SK-N-SH (cell line): ENCODE data around the gene MCM3AP. TPM values are rescaled to one million over a fixed set of nuclear protein-coding genes. Genes with fewer than 3 reads are reported as not detected.

Experiments
- CTCF ChIA-PET: fragments of 300-600, 350-600 bp; formaldehyde crosslinking; extraction: SDS; loops from one replicate; lab custom pipeline; 2021; lab: Yijun Ruan, JAX
- POLR2A ChIA-PET: fragments of 350-600 bp; sonication (Branson Sonifier 250); formaldehyde crosslinking; extraction: SDS; loops from one replicate; lab custom pipeline; 2020; ENCODE audit warnings: antibody characterized with exemption, inconsistent platforms; lab: Yijun Ruan, JAX
- DNase-seq: peaks from one replicate; pipeline ENCODE4 v3.0.0; 2012
- H2AFZ ChIP-seq: fragments of 200-600 bp; sonication (generic); 2 replicates; pipeline ENCODE4 v1.8.1; 2016; ENCODE audit warnings: antibody characterized with exemption, mild to moderate bottlenecking, low read depth
- H3F3A ChIP-seq: fragments of 200-600 bp; sonication (generic); replicated peaks from 2 replicates; pipeline ENCODE3; 2016; ENCODE audit warnings: antibody characterized with exemption, mild to moderate bottlenecking; ENCODE audit not compliant: insufficient read depth
- H3K27ac ChIP-seq, 2 experiments: fragments of 200-500 bp in 1 of 2; fragments of 200-600 bp in 1 of 2; sonication (Bioruptor generic) in 1 of 2; sonication (generic), shearing (Covaris generic) in 1 of 2; 2 replicates each; pipeline versions ENCODE4 v1.5.1 to v1.6.1; 2014 to 2016; ENCODE audit warnings: low read depth in 2 of 2, inconsistent platforms in 1 of 2, low read length in 1 of 2, mild to moderate bottlenecking in 1 of 2, mixed read lengths in 1 of 2
- H3K27me3 ChIP-seq: fragments of 200-600 bp; sonication (generic), shearing (Covaris generic); 2 replicates; pipeline ENCODE4 v1.6.1; 2016; ENCODE audit warnings: mixed run types; ENCODE audit not compliant: insufficient read depth
- H3K36me3 ChIP-seq, 2 experiments: fragments of 200-500 bp in 1 of 2; fragments of 200-600 bp in 1 of 2; sonication (Bioruptor generic) in 1 of 2; sonication (generic) in 1 of 2; replicated peaks in 1 of 2; 2 replicates each; pipeline versions ENCODE3 to v1.5.1; 2014 to 2016; ENCODE audit warnings: low read length in 1 of 2, mild to moderate bottlenecking in 1 of 2; ENCODE audit not compliant: insufficient read depth in 2 of 2, control insufficient read depth in 1 of 2
- H3K4me1 ChIP-seq, 2 experiments: fragments of 200-500 bp in 1 of 2; fragments of 200-600 bp in 1 of 2; sonication (Bioruptor generic) in 1 of 2; sonication (generic), shearing (Covaris generic) in 1 of 2; 2 replicates each; pipeline versions ENCODE4 v1.5.1 to v1.6.1; 2014 to 2016; ENCODE audit warnings: low read depth in 1 of 2, low read length in 1 of 2, mixed run types in 1 of 2; ENCODE audit not compliant: insufficient read depth in 2 of 2, control insufficient read depth in 1 of 2
- H3K4me2 ChIP-seq: fragments of 200-600 bp; sonication (generic), shearing (Covaris generic); 2 replicates; pipeline ENCODE4 v1.6.1; 2017; ENCODE audit warnings: mixed run types
- H3K4me3 ChIP-seq, 2 experiments: fragments of 200-500 bp in 1 of 2; fragments of 200-600 bp in 1 of 2; sonication (Bioruptor generic) in 1 of 2; sonication (generic), shearing (Covaris generic) in 1 of 2; 2 replicates each; pipeline versions ENCODE4 v1.5.1 to v1.8.1; 2014 to 2016; ENCODE audit warnings: low read depth in 2 of 2, inconsistent platforms in 1 of 2, low read length in 1 of 2, mild to moderate bottlenecking in 1 of 2, mixed read lengths in 1 of 2, moderate library complexity in 1 of 2
- H3K79me2 ChIP-seq: fragments of 200-600 bp; sonication (generic); 2 replicates; pipeline ENCODE4 v1.8.1; 2017; ENCODE audit warnings: mild to moderate bottlenecking; ENCODE audit not compliant: insufficient read depth
- H3K9ac ChIP-seq: fragments of 200-600 bp; sonication (generic); 2 replicates; pipeline ENCODE4 v1.6.1; 2017; ENCODE audit warnings: mixed run types
- H3K9me2 ChIP-seq: fragments of 200-600 bp; sonication (generic); 2 replicates; pipeline ENCODE4 v1.6.1; 2017; ENCODE audit warnings: mixed run types
- H3K9me3 ChIP-seq: fragments of 200-600 bp; sonication (generic); 2 replicates; pipeline ENCODE4 v1.6.1; 2017; ENCODE audit warnings: mixed run types, mild to moderate bottlenecking, moderate library complexity
- H4K20me1 ChIP-seq: fragments of 200-600 bp; sonication (generic); 2 replicates; pipeline ENCODE4 v1.6.1; 2017; ENCODE audit warnings: mild to moderate bottlenecking, mixed run types; ENCODE audit not compliant: insufficient read depth
- CHD2 ChIP-seq: fragments of 150-350 bp; IDR thresholded peaks from 2 replicates; pipeline ENCODE4 v1.6.1; 2018; ENCODE audit warnings: low read length; ENCODE audit not compliant: partially characterized antibody
- EP300 ChIP-seq, 2 experiments: IDR thresholded peaks; 2 replicates each; pipeline versions ENCODE4 v1.4.0 to v1.6.1; 2012; ENCODE audit warnings: borderline replicate concordance in 1 of 2, low read depth in 1 of 2, low read length in 1 of 2
- FOSL2 ChIP-seq: IDR thresholded peaks from 2 replicates; pipeline ENCODE4 v1.4.0; 2012; ENCODE audit warnings: low read depth, mild to moderate bottlenecking, moderate library complexity, borderline replicate concordance
- FOXJ3 ChIP-seq: sonication (generic); formaldehyde crosslinking; IDR thresholded peaks from 2 replicates; pipeline ENCODE4 v1.5.1; 2020; ENCODE audit warnings: mild to moderate bottlenecking, missing genetic modification reagents
- MXI1 ChIP-seq: IDR thresholded peaks from 2 replicates; pipeline ENCODE4 v1.6.1; 2012; ENCODE audit warnings: mild to moderate bottlenecking, low read depth, low read length, improper control_type of control experiment
- NRF1 ChIP-seq: IDR thresholded peaks from 2 replicates; pipeline ENCODE4 v1.6.1; 2012; ENCODE audit warnings: low read depth, mild to moderate bottlenecking, low read length
- RFX5 ChIP-seq: IDR thresholded peaks from 2 replicates; pipeline ENCODE4 v1.6.1; 2012; ENCODE audit warnings: mild to moderate bottlenecking, improper control_type of control experiment, low read length
- RXRA ChIP-seq: IDR thresholded peaks from 2 replicates; pipeline ENCODE4 v1.4.0; 2012; ENCODE audit warnings: low read depth, mild to moderate bottlenecking, borderline replicate concordance
- SIN3A ChIP-seq: IDR thresholded peaks from 2 replicates; pipeline ENCODE4 v1.6.1; 2012; ENCODE audit warnings: low read depth, mild to moderate bottlenecking, low read length, moderate library complexity, borderline replicate concordance
- USF2 ChIP-seq: fragments of 150-350 bp; IDR thresholded peaks from 2 replicates; pipeline ENCODE4 v1.6.1; 2017; ENCODE audit warnings: antibody characterized with exemption, low read length, low read depth, borderline replicate concordance
- ZBTB33 ChIP-seq: IDR thresholded peaks from 2 replicates; pipeline ENCODE4 v1.4.0; 2012; ENCODE audit warnings: low read depth, borderline replicate concordance
- whole genome bisulfite sequencing: methylation state at CpG from one replicate; pipeline ENCODE4 v1.1.6; 2017; ENCODE audit warnings: low lambda C conversion rate; 5-methylcytosine and 5-hydroxymethylcytosine counted together
- polyA plus RNA-seq, 3 experiments: library from polyadenylated mRNA; depleted of rRNA; stranded (reverse); fragments of >200 nt; gene quantifications; 2 replicates each; pipeline ENCODE4 v1.2.3, GENCODE V29; 2012
- TF ChIP-seq, protein P1 (sequence below): IDR thresholded peaks from 2 replicates; pipeline ENCODE4; 2012

MCM3AP gene
- polyA plus RNA-seq, 1 of the 3 experiments (the other 2 are of a cell fraction): 42.9 TPM

DNA sequence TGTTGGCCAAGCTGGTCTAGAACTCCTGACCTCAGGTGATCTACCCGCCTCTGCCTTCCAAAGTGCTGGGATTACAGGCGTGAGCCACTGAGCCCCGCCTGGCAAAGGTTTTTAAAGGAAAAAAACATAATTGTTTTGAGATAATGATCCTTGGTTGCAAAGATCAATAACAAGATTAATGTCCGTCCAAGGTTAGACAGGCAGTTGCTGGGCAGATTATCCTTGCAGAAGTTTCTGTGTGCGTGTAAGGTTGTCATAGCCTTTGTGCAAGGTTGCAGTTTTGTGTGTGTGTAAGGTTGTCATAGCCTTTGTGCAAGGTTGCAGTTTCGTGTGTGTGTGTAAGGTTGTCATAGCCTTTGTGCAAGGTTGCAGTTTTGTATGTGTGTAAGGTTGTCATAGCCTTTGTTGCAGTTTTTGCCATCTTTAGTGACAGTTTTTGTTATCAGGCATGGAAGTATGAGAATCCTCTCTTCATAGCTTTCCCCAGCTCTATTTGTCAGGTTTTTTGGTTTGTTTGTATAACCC lies 4.3 kb upstream of the MCM3AP start:
- Histone ChIP-seq H3K27me3 (no peaks in the 10 kb centered on the region), H3K9me2 (no peaks in the 10 kb centered on the region), H2AFZ (no peak overlapping the region), H3K27ac (no peak overlapping the region), H3K9me3 (no peaks in the 10 kb centered on the region), H4K20me1 (no peaks in the 10 kb centered on the region), H3K36me3 (peaks cover 8 to 12% of the 10 kb centered on the region in 2 experiments), H3K4me3 (no peak overlapping the region), H3K9ac (no peak overlapping the region), H3K4me2 (no peak overlapping the region), H3K79me2 (peaks cover 42% of the 10 kb centered on the region), H3F3A (peaks cover 14% of the 10 kb centered on the region), H3K4me1 (peaks cover 8 to 13% of the 10 kb centered on the region in 2 experiments; a peak in 3 of 4 replicates)
- WGBS: 79% methylated on average over 6 of the region's 6 CpGs
- ChIA-PET CTCF (no interaction called here), POLR2A (no interaction called here)
- no peak for DNase-seq
- TF ChIP-seq USF2: no peak
- TF ChIP-seq CHD2: no peak
- no peak for TF ChIP-seq FOXJ3 (CRISPR knock-in tag)
- no peak for TF ChIP-seq FOSL2
- TF ChIP-seq RFX5: peak; percentile 71
- no peak for TF ChIP-seq ZBTB33
- TF ChIP-seq MXI1: no peak
- no peak for TF ChIP-seq EP300 (IDR thresholded peaks at IDR 0.05; ENCODE audit: borderline replicate concordance in 1 of 2, low read depth in 1 of 2, low read length in 1 of 2)

- 0 out of 2 replicates have a peak, but pooled peaks cover 5% of the 10 kb centered on the region for H4K20me1 ChIP-seq
- H3F3A ChIP-seq: peaks cover 14% of the 10 kb centered on the region
- H3K27ac ChIP-seq: peak overlapping the region in 1 of 2 experiments; percentile 86; a peak in 1 of 4 replicates
- peaks cover 21 to 25% of the 10 kb centered on the region in 2 experiments for H3K4me1 ChIP-seq
- no peaks in the 10 kb centered on the region for H3K27me3 ChIP-seq
- POLR2A ChIA-PET: no interaction called here
- H3K79me2 ChIP-seq: peaks cover 64% of the 10 kb centered on the region
- H3K4me2 ChIP-seq: peak overlapping the region; percentile 72
- peaks cover 25 to 32% of the 10 kb centered on the region in 2 experiments for H3K36me3 ChIP-seq
- peak overlapping the region; percentile 88; the same call in 1 of the 2 replicates for H2AFZ ChIP-seq
- H3K9me2 ChIP-seq: no peaks in the 10 kb centered on the region
- CTCF ChIA-PET: no interaction called here
- DNase-seq: no peak
- H3K9ac ChIP-seq: peak overlapping the region; percentile 95; the same call in 1 of the 2 replicates
- no peaks in the 10 kb centered on the region for H3K9me3 ChIP-seq
- peak overlapping the region; percentile 72 to 77 for H3K4me3 ChIP-seq
- 98% methylated on average over 9 of the region's 10 CpGs for WGBS
- TF ChIP-seq RFX5 (no peak), RXRA (no peak), SIN3A (no peak), NRF1 (no peak)
- TF ChIP-seq, protein P1, sequence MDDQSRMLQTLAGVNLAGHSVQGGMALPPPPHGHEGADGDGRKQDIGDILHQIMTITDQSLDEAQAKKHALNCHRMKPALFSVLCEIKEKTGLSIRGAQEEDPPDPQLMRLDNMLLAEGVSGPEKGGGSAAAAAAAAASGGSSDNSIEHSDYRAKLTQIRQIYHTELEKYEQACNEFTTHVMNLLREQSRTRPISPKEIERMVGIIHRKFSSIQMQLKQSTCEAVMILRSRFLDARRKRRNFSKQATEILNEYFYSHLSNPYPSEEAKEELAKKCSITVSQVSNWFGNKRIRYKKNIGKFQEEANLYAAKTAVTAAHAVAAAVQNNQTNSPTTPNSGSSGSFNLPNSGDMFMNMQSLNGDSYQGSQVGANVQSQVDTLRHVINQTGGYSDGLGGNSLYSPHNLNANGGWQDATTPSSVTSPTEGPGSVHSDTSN: no peak
Observed at GRCh38 chr21:46287541-46287940, 2.1 kb upstream of the MCM3AP start.
